Effector memory CD4-positive, alpha-beta T cell (primary cell): Measurements from ENCODE around the gene PCGF3.
A peak's percentile ranks its signal among the peaks of the same experiment; 100 is the strongest.
"Not testable (repeated sequence)": the region's sequence is repeated elsewhere in the genome, so short reads cannot be mapped to it uniquely, and the experiment has no call there.

Experiments
- DNase-seq, 3 donors: peaks; one replicate each; pipeline ENCODE4 v3.0.0-alpha.2; 2020
- H3K27ac ChIP-seq: 2 replicates; pipeline ENCODE4 v1.7.0; 2013; ENCODE audit warnings: mild to moderate bottlenecking, low read length, moderate library complexity; ENCODE audit not compliant: insufficient read depth, poor library complexity, severe bottlenecking
- H3K27me3 ChIP-seq: replicated peaks from 2 replicates; pipeline ENCODE4 v1.7.0; 2013; ENCODE audit warnings: mild to moderate bottlenecking, low read length; ENCODE audit not compliant: insufficient read depth, control insufficient read depth, poor library complexity, severe bottlenecking
- H3K36me3 ChIP-seq: 2 replicates; pipeline ENCODE4 v1.7.0; 2013; ENCODE audit warnings: mild to moderate bottlenecking, low read length, moderate library complexity; ENCODE audit not compliant: control insufficient read depth, insufficient read depth
- H3K4me1 ChIP-seq: 2 replicates; pipeline ENCODE4 v1.7.0; 2013; ENCODE audit warnings: low read length, mild to moderate bottlenecking; ENCODE audit not compliant: control insufficient read depth, insufficient read depth, poor library complexity, severe bottlenecking
- H3K4me3 ChIP-seq: 2 replicates; pipeline ENCODE4 v1.7.0; 2013; ENCODE audit warnings: low read length, low read depth, mild to moderate bottlenecking; ENCODE audit not compliant: insufficient read depth, poor library complexity, severe bottlenecking
- H3K9me3 ChIP-seq: 2 replicates; pipeline ENCODE4 v1.7.0; 2013; ENCODE audit warnings: mild to moderate bottlenecking, low read length, moderate library complexity; ENCODE audit not compliant: control insufficient read depth

PCGF3 gene

DNA sequence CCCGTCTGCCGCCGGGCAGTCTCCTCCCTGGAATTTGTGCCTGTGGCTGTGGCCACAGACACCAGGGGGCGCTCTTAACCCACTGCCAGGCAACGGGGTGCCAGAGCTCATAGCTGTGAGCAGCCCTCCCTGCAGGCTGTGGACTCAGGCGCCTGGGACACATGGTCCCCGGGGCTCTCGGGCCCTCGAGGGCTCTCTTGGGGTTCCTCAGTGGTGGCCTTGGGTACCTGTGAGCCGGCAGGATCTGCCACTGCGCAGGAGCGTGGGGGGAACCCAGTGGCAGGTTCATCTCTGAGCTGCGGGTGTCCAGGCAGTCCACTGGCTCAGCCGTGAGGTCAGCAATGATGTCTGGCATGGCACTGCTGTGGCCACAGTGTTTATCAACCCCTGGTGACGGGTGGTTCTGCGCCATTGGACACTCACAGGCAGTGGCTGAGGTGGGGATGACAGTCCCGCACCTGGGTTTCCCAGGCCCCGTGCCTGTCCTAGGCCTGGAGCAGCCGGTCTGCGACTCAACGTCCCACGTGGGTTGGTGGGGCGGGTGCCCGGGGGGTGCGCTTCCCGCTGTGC lies 37.2 kb downstream of the PCGF3 start:
- H3K9me3 ChIP-seq = no peaks in the 10 kb centered on the region
- no peaks in the 10 kb centered on the region for H3K27me3 ChIP-seq
- no peak overlapping the region for H3K27ac ChIP-seq
- H3K36me3 ChIP-seq = peaks cover 3% of the 10 kb centered on the region
- H3K4me3 ChIP-seq = no peak overlapping the region
- H3K4me1 ChIP-seq = no peaks in the 10 kb centered on the region
- peak; percentile 44 to 65 (median 58) for DNase-seq

DNA sequence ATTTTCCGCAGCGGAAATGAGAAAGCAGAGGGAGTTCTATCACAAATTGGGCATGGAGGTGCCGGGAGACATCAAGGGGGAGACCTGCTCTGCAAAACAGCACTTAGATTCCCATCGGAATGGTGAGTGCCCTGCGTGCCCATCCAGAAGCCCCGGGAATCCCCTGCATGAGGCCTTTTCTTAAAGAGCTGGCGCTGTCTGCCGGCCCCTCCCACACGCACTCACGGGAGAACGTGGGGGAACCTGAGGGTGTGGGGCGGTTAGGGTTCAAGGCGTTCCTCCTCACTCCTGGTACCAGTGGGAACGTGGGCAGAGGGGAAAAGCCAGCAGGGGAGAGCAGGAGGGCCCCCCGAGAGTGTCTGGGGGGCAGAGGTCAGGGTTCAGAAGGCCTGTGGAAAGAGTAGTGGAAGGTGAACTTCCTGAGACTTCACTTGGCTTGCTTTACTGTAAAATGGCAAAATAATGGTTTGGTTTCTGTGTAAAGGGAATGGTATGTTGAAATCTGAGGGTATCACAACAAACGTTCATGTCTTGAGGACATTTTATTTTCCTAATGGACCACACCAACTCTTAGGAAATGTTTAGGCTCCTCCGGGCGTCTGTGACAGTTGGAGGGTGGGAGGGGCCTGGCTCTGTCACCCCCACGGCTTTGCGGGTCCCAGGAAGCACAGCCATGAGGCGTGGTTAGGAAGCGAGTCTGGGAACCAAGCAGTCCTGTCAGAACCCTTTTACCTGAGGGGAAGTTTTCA lies 38.0 kb downstream of the PCGF3 start:
- H3K9me3 ChIP-seq = no peaks in the 10 kb centered on the region
- H3K27me3 ChIP-seq = no peaks in the 10 kb centered on the region
- no peak overlapping the region for H3K27ac ChIP-seq
- H3K4me3 ChIP-seq = no peak overlapping the region
- no peaks in the 10 kb centered on the region for H3K4me1 ChIP-seq
- H3K36me3 ChIP-seq = no peaks in the 10 kb centered on the region
- no peak for DNase-seq

DNA sequence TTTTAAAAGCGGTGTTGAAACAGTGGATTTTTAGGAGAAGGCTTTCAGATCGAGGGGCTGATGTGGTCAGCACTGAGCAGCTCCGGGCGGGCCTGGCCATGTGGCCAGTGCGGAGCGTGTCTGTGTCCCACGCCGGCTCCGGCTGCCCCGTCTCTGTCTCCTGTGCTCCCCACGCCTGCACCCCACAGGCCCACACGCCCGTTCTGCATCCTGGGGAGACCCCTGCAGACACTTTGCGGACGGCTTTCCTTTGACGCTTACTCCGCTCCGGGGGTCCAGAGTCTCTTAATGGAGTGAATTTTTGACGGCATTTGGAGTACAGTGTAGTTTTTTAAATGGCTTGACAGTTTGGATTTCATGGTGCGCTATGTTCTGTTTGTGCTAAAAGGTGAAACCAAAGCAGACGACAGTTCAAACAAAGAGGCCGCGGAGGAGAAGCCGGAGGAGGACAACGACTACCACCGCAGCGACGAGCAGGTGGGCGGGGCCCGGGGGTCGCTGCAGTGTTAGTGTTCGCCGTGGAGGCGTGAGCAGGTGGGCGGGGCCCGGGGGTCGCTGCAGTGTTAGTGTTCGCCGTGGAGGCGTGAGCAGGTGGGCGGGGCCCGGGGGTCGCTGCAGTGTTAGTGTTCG lies 38.7 kb downstream of the PCGF3 start:
- H3K4me1 ChIP-seq = no peaks in the 10 kb centered on the region
- no peaks in the 10 kb centered on the region for H3K9me3 ChIP-seq
- no peak overlapping the region for H3K4me3 ChIP-seq
- no peak overlapping the region for H3K27ac ChIP-seq
- no peaks in the 10 kb centered on the region for H3K27me3 ChIP-seq
- no peaks in the 10 kb centered on the region for H3K36me3 ChIP-seq
- DNase-seq = no peak

DNA sequence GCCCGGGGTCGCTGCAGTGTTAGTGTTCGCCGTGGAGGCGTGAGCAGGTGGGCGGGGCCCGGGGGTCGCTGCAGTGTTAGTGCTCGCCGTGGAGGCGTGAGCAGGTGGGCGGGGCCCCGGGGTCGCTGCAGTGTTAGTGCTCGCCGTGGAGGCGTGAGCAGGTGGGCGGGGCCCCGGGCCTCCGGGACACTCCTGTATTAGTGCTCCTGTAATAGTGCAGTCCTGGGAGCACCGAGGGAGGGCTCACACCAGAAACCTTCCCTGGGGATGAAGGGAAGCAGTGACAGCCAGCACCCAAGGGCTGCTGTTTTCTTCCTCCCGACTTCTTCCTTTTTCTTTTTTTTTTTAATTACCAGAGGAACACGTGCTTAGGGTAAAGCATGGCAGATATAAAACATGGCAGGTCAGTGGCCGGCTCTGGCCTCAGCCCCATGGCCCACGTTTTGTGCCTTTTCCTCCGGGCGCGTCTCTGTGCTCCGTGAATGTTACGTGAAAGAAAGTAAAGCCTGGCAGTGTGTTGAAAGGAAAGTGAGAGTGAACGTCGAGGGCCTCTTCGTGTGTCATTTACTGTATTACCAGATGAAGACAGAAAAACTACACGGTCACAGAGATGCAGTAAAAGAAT lies 42.0 kb downstream of the PCGF3 start:
- H3K9me3 ChIP-seq = no peaks in the 10 kb centered on the region
- no peak for DNase-seq

DNA sequence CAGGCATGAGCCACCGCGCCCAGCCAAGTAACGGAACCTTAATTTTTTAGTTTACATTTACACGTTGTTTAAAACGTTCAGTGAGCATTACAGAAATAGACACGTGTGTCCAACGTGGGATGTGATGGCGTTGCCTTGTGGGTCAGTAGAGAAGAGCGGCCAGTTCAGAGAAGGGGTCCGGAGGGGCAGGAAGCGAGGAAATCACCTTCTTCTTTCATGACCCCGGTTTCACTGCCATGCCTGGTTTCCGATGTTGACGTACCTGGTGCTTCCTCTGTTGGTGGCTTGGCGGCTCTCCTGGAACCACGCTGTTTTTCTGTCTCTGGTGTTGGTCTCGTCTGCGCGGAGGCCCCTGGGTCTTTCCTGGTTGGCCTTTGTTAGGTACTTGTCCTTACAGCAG lies 42.8 kb downstream of the PCGF3 start:
- Histone ChIP-seq H3K27me3 (no peaks in the 10 kb centered on the region), H3K9me3 (no peaks in the 10 kb centered on the region), H3K4me1 (no peaks in the 10 kb centered on the region), H3K27ac (no peak overlapping the region), H3K36me3 (peaks cover 4% of the 10 kb centered on the region), H3K4me3 (no peak overlapping the region)
- no peak for DNase-seq

More for the DNA sequence above, 42.0 kb downstream of the PCGF3 start:
- Histone ChIP-seq H3K4me3 (no peak overlapping the region), H3K27me3 (no peaks in the 10 kb centered on the region), H3K4me1 (no peaks in the 10 kb centered on the region), H3K27ac (no peak overlapping the region), H3K36me3 (peaks cover 4% of the 10 kb centered on the region)

DNA sequence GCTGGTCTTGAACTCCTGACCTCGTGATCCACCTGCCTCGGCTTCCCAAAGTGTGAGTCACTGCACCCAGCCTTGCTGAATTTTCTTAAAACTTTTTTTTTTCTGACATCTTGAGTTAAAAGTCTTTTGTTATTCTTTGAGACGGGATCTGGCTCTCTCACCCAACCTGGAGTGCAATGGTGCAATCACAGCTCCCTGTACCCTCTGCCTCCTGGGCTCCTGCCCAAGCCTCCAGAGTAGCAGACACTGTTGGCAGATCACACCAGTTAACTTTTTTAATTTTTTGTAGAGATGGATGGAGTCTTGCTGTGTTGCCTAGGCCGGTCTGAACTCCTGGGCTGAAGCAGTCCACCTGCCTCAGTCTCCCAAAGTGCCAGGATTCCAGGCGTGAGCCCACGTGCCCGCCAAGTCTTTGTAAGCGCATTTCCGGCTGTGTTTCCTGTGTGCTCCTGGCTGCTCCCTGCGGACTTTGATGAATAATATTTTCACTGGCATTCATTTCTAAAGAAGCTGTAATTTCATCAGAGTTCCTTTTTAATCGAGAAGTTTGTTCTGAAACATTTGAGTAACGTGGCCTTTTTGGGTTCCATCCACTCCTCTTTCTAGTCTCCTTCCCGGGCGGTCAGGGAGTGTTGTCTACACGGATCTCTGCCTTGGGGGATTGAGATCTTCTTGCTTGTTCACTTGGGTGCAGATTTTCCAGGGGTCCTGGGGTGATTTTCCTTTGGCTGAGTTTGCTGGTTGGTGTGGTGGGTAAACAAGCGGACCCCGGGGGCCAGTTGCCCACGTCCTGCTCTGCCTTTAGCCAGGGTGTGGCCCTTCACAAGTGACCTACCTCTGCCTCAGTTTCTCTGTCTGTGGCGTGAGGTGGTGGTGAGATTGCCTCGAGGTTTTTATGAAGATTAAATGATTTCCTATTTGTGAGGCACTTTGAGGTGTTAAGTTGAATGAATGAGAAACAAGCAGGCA lies 44.4 kb downstream of the PCGF3 start:
- Histone ChIP-seq H3K4me3 (no peak overlapping the region), H3K4me1 (no peaks in the 10 kb centered on the region), H3K9me3 (no peaks in the 10 kb centered on the region), H3K27me3 (no peaks in the 10 kb centered on the region), H3K36me3 (peaks cover 4% of the 10 kb centered on the region), H3K27ac (no peak overlapping the region)
- no peak for DNase-seq

DNA sequence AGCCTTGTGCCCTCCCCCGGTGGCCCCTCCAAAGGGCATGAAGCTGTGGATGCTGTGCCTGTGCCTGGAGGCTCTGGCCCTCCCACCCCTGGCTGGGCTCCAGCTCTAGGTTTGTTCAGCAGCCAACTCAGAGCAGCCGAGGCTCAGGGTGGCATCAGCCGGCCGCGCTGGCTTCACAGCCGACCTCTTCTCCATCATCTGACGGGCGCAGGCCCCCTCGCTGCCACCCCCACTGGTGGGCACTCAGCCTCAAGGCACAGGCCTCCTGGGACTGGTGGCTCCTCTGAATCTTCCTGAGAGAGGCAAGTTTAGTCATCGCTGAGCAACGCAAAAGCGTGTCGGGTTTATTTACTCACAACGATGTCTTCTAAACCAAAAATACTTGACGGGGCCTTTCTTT lies 46.0 kb downstream of the PCGF3 start:
- Histone ChIP-seq H3K27ac (no peak overlapping the region), H3K4me1 (no peaks in the 10 kb centered on the region), H3K27me3 (no peaks in the 10 kb centered on the region), H3K9me3 (no peaks in the 10 kb centered on the region), H3K36me3 (peaks cover 4% of the 10 kb centered on the region), H3K4me3 (no peak overlapping the region)
- no peak for DNase-seq

DNA sequence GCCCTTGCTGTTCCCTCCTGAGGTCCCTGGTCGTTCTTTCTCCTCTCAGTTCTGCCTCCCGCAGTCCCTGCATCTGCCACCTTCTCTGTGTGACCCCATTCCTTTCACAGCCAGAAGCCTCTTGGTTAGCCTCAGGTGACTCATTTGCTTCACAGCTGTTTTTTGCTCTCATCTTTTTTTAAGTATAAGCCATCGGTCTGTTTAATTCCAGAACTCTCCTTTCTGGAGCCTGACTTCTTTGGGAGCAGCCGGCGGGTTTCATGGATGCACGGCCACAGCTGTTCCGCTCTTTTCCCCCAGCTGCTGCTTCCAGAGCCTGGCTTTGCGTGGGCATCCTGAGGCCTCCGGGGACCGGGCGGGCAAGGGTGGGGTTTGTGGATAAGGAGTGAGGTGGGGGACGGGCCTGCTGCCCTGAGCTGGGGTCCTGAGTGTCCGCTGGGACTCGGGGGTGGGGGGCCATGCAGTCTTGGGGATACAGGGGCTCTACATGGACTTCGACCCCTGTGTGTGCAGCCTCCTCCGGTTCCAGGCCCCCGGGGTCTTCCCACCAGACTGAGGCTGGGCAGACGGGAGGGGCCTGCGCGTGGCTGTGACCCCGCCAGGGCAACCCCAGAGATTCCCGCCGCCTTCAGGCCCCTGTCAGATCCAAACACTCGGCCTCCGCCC lies 46.7 kb downstream of the PCGF3 start:
- no peaks in the 10 kb centered on the region for H3K4me1 ChIP-seq
- DNase-seq = no peak
- H3K27me3 ChIP-seq = no peaks in the 10 kb centered on the region
- H3K4me3 ChIP-seq = no peak overlapping the region
- peaks cover 4% of the 10 kb centered on the region for H3K36me3 ChIP-seq
- H3K9me3 ChIP-seq = no peaks in the 10 kb centered on the region
- H3K27ac ChIP-seq = no peak overlapping the region

DNA sequence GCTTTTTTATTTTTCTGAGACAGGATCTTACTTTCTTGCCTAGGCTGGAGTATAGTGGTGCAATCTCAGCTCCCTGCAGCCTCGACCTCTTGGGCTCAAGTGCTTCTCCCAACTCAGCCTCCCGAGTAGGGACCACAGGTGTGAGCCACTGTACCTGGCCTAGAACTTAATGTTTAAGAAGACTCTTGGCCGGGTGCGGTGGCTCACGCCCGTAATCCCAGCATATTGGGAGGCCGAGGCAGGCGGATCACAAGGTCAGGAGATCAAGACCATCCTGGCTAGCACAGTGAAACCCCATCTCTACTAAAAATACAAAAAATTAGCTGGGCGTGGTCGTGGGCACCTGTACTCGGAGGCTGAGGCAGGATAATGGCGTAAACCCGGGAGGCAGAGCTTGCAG lies 47.6 kb downstream of the PCGF3 start:
- not testable (repeated sequence) for DNase-seq, H3K27me3 ChIP-seq, H3K9me3 ChIP-seq, H3K36me3 ChIP-seq, H3K27ac ChIP-seq, H3K4me1 ChIP-seq, H3K4me3 ChIP-seq
